Measurements from ENCODE around the gene MMP26. TPM values are rescaled to one million over a fixed set of nuclear protein-coding genes. Genes with fewer than 3 reads are reported as not detected.

MMP26 gene
- not detected for total RNA-seq
- not detected for polyA plus RNA-seq
- long read RNA-seq, donor 1: 0 reads
- long read RNA-seq, donor 2: 0 reads

DNA sequence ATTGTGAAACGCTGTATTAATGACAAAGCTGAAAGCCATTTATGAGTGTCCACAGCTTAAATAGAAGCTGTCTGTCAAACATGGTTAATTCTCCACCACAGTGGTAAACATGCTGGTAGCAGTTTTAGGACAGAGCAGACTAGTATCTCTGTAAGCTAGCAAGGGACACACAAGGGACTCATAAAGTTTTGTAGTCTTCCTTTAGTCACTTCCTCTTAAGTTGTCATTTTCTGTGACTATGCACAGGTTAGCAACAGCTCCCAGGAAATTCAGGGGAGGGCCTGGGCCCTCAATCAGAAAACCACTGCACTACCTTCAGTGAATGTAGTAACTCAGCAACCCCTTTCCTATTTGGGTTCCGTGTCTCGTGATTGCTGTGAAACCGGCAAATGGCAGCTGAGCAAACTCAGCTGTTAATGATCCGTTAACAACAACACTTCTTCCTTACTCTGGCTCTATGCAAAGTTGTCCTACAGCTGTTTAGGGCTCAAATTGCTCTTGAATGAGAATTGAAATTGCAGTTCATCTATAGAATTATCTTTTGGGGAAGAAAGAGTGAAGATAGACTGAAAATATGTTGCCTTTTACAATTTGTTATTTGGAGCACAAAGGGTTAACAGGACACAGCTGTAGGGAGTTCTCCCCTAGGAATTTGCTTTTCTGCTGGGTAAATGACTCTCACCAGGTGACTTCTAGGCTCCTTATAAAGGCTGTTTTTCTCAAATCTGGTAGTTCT is at the start of gene MMP26:
Gene MMP26 (plus strand): TSS at position 731 of the 736 bp plus-strand sequence.
- DNase-seq: no peak
- Histone ChIP-seq H3K27me3 (replicated peaks in 1 of 7) (peaks cover 0 to 5% (median 0%) of the 10 kb centered on the region in 7 donors), H3K9me3 (no peaks in the 10 kb centered on the region), H3K4me3 (no peak within 1 kb of the TSS), H3K27ac (no peak within 1 kb of the TSS), H3K4me1 (no peaks in the 10 kb centered on the region), H3K36me3 (no peaks in the 10 kb centered on the region)
- intact Hi-C loops (cut with DNase I; ENCODE audit: low total_unique reads): no loop called here
- TF ChIP-seq, protein P1, sequence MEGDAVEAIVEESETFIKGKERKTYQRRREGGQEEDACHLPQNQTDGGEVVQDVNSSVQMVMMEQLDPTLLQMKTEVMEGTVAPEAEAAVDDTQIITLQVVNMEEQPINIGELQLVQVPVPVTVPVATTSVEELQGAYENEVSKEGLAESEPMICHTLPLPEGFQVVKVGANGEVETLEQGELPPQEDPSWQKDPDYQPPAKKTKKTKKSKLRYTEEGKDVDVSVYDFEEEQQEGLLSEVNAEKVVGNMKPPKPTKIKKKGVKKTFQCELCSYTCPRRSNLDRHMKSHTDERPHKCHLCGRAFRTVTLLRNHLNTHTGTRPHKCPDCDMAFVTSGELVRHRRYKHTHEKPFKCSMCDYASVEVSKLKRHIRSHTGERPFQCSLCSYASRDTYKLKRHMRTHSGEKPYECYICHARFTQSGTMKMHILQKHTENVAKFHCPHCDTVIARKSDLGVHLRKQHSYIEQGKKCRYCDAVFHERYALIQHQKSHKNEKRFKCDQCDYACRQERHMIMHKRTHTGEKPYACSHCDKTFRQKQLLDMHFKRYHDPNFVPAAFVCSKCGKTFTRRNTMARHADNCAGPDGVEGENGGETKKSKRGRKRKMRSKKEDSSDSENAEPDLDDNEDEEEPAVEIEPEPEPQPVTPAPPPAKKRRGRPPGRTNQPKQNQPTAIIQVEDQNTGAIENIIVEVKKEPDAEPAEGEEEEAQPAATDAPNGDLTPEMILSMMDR (IDR thresholded peaks at IDR 0.05 in 8 of 11, conservative IDR thresholded peaks at IDR 0.05 in 3 of 11): no peak
- TF ChIP-seq POLR2A (IDR thresholded peaks at IDR 0.05): no peak
- TF ChIP-seq POLR2AphosphoS5 (IDR thresholded peaks at IDR 0.05): no peak
- WGBS, 5 donors: 51 to 72% (median 59%) methylated on average over 5 of the region's 5 CpGs

DNA sequence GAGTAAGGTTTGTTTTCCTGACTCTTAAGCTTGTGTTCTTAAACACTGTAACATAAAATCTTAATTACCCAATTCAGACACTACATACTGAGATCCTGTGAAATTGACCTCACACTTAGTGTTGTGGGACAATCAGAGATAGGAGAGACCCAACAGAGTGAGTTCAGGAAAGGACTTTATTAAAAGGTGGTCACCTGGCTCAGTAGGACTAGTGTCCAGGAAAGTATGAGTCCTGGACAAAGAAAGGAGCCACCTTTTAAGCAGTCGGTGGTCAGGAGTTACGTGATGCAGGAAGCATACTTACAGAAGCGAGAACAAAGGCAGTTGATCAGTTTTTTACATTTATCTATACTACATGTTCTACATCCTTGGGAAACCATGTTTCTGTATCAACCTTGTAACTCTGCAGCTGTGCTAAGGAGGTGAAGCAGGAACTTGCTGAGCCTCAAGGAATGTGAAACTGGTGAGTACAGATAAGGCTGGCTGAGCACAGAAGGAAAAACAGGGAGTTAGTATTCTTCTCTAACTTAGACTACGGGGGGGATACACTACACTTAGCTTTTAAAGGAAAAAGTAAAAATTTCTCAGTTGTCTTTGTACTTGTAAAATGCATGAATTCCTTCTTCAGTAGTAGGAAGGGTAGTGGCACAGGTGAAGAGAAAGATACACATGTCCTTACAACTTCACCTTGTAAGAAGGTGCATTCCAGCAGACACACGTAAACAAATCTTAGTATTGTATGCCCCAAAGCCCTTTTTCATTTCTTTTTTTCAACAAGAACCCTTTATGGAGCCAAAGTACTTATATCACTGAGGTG is 45.7 kb upstream of the MMP26 start:
- no peak overlapping the region for H3K4me3 ChIP-seq
- no peaks in the 10 kb centered on the region for H3K9me3 ChIP-seq
- intact Hi-C loops (cut with DNase I; ENCODE audit: low total_unique reads): no loop called here
- H3K27ac ChIP-seq: no peak overlapping the region
- no peak for TF ChIP-seq POLR2AphosphoS5 (IDR thresholded peaks at IDR 0.05)
- TF ChIP-seq, protein P1 (IDR thresholded peaks at IDR 0.05 in 8 of 11, conservative IDR thresholded peaks at IDR 0.05 in 3 of 11): no peak
- WGBS, 5 donors: 50 to 64% (median 57%) methylated on average over 5 of the region's 5 CpGs
- no peak for DNase-seq
- no peaks in the 10 kb centered on the region for H3K36me3 ChIP-seq
- H3K27me3 ChIP-seq (replicated peaks in 1 of 7): peaks cover 0 to 13% (median 0%) of the 10 kb centered on the region in 7 donors
- H3K4me1 ChIP-seq: no peaks in the 10 kb centered on the region

DNA sequence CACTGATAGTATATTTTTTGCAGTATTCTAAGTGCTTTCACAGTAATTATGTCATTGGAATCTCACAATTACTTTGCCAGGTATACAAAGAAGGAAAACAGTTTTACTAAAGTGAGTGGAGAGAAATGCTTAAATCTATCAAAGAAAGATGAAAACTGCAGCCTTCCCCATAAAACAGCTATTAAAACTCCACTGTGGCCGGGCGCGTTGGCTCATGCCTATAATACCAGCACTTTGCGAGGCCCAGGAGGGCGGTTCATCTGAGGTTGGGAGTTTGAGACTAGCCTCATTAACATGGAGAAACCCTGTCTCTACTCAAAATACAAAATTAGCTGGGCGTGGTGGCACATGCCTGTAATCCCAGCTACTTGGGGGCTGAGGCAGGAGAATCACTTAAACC is 41.7 kb upstream of the MMP26 start:
- no peak for DNase-seq
- intact Hi-C loops (cut with DNase I; ENCODE audit: low total_unique reads): no loop called here
- Histone ChIP-seq H3K4me1 (no peaks in the 10 kb centered on the region), H3K27me3 (replicated peaks in 1 of 7) (peaks cover 0 to 13% (median 0%) of the 10 kb centered on the region in 7 donors), H3K27ac (no peak overlapping the region), H3K9me3 (no peaks in the 10 kb centered on the region), H3K36me3 (no peaks in the 10 kb centered on the region), H3K4me3 (no peak overlapping the region)
- TF ChIP-seq, protein P1 (IDR thresholded peaks at IDR 0.05 in 8 of 11, conservative IDR thresholded peaks at IDR 0.05 in 3 of 11): no peak
- no peak for TF ChIP-seq POLR2A (IDR thresholded peaks at IDR 0.05)
- TF ChIP-seq POLR2AphosphoS5 (IDR thresholded peaks at IDR 0.05): no peak
- WGBS, 5 donors: 86 to 94% (median 90%) methylated on average over 6 of the region's 6 CpGs

DNA sequence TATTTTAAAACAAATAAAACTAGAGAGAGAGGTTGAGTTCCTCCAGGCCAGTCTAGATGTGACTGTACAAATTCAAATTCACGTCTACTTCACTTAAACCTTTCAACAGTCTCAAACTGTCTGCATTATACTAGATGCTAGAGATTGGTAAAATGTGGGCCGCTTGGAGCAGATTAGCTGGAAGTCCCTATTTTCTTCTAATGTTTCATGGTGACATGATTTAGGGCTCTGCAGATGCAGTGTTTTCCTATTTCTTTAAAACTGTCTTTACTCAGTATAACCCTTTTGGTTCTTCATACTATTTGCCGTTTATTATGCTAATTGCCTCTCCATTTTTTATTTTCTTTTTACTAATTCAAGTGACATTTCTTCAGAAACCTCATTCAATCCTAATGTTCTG is 40.4 kb upstream of the MMP26 start:
- intact Hi-C loops (cut with DNase I; ENCODE audit: low total_unique reads): no loop called here
- WGBS, 5 donors: 86 to 91% (median 87%) methylated on average over 3 of the region's 3 CpGs
- H3K4me3 ChIP-seq: no peak overlapping the region

More for the DNA sequence above, 40.4 kb upstream of the MMP26 start:
- no peak for TF ChIP-seq POLR2AphosphoS5 (IDR thresholded peaks at IDR 0.05)
- no peaks in the 10 kb centered on the region for H3K36me3 ChIP-seq
- H3K9me3 ChIP-seq: no peaks in the 10 kb centered on the region
- peaks cover 0 to 10% (median 0%) of the 10 kb centered on the region in 7 donors for H3K27me3 ChIP-seq (replicated peaks in 1 of 7)
- H3K27ac ChIP-seq: no peak overlapping the region
- no peaks in the 10 kb centered on the region for H3K4me1 ChIP-seq
- no peak for DNase-seq
